Mesothelial cell of epicardium (in vitro differentiated cells): ENCODE data around the gene PACSIN3. TPM values are rescaled to one million over a fixed set of nuclear protein-coding genes. Genes with fewer than 3 reads are reported as not detected.

Experiments used
- DNase-seq, 2 experiments: peaks; one replicate each; pipeline ENCODE4 v3.0.0; 2021; ENCODE audit warnings: low spot score in 2 of 2; ENCODE audit not compliant: unreplicated experiment in 2 of 2
- H3K27ac Mint-ChIP-seq: 2 replicates; pipeline ENCODE4 v1.8.0; 2021; ENCODE audit warnings: mixed read lengths
- H3K27me3 Mint-ChIP-seq: 2 replicates; pipeline ENCODE4 v1.8.0; 2021; ENCODE audit warnings: low read depth, mixed read lengths
- H3K36me3 Mint-ChIP-seq: 2 replicates; pipeline ENCODE4 v1.8.0; 2021; ENCODE audit warnings: mixed read lengths
- H3K4me1 Mint-ChIP-seq: 2 replicates; pipeline ENCODE4 v1.8.0; 2021; ENCODE audit warnings: mixed read lengths
- H3K4me3 Mint-ChIP-seq: 2 replicates; pipeline ENCODE4 v1.8.0; 2021; ENCODE audit warnings: mild to moderate bottlenecking, moderate library complexity, mixed read lengths
- H3K9me3 Mint-ChIP-seq: 2 replicates; pipeline ENCODE4 v1.8.0; 2021; ENCODE audit warnings: mixed read lengths
- CTCF ChIP-seq: fragments of 200-600 bp; sonication (generic); IDR thresholded peaks from one replicate; pipeline ENCODE4 v1.5.0; 2021; ENCODE audit warnings: antibody characterized with exemption; ENCODE audit not compliant: unreplicated experiment
- total RNA-seq: library from RNA; stranded (reverse); gene quantifications from 3 replicates; pipeline ENCODE4 v1.2.1, GENCODE V29; 2021

The PACSIN3 gene
- total RNA-seq, 1 donor from 2014 or later = 64.1 TPM

GRCh38 chr11:47161890-47162289 is 24.3 kb downstream of the PACSIN3 start:
- no peak for DNase-seq
- Mint-ChIP-seq H3K9me3 (no peaks in the 10 kb centered on the region), H3K27ac (no peak overlapping the region), H3K4me1 (no peaks in the 10 kb centered on the region), H3K36me3 (no peaks in the 10 kb centered on the region), H3K27me3 (no peaks in the 10 kb centered on the region), H3K4me3 (no peak overlapping the region)
- TF ChIP-seq CTCF = no peak

- H3K4me3 Mint-ChIP-seq = no peak overlapping the region
- DNase-seq = peak in 1 of 2 experiments; percentile 70
- H3K27ac Mint-ChIP-seq = no peak overlapping the region
- peaks cover 5% of the 10 kb centered on the region for H3K4me1 Mint-ChIP-seq
- TF ChIP-seq CTCF = peak; percentile 52
- H3K27me3 Mint-ChIP-seq = no peaks in the 10 kb centered on the region
- no peaks in the 10 kb centered on the region for H3K9me3 Mint-ChIP-seq
- no peaks in the 10 kb centered on the region for H3K36me3 Mint-ChIP-seq
Observed at GRCh38 chr11:47161134-47161854, 24.9 kb downstream of the PACSIN3 start.

- no peaks in the 10 kb centered on the region for H3K27me3 Mint-ChIP-seq
- no peak overlapping the region for H3K27ac Mint-ChIP-seq
- no peaks in the 10 kb centered on the region for H3K9me3 Mint-ChIP-seq
- peaks cover 5% of the 10 kb centered on the region for H3K4me1 Mint-ChIP-seq
- H3K36me3 Mint-ChIP-seq = no peaks in the 10 kb centered on the region
- no peak for TF ChIP-seq CTCF
- DNase-seq = no peak
- no peak overlapping the region for H3K4me3 Mint-ChIP-seq
Observed at GRCh38 chr11:47160753-47161133, 25.5 kb downstream of the PACSIN3 start.

- DNase-seq = no peak
- no peak overlapping the region for H3K27ac Mint-ChIP-seq
- no peak for TF ChIP-seq CTCF
- no peaks in the 10 kb centered on the region for H3K36me3 Mint-ChIP-seq
- H3K27me3 Mint-ChIP-seq = no peaks in the 10 kb centered on the region
- H3K4me1 Mint-ChIP-seq = peaks cover 6% of the 10 kb centered on the region
- H3K9me3 Mint-ChIP-seq = no peaks in the 10 kb centered on the region
- H3K4me3 Mint-ChIP-seq = no peak overlapping the region
Observed at GRCh38 chr11:47158242-47158641, 28.0 kb downstream of the PACSIN3 start.

- no peak for DNase-seq
- no peak for TF ChIP-seq CTCF
- Mint-ChIP-seq H3K27ac (no peak overlapping the region), H3K36me3 (no peaks in the 10 kb centered on the region), H3K9me3 (no peaks in the 10 kb centered on the region), H3K4me1 (peaks cover 10% of the 10 kb centered on the region), H3K27me3 (no peaks in the 10 kb centered on the region), H3K4me3 (no peak overlapping the region)
Observed at GRCh38 chr11:47157805-47158204, 28.4 kb downstream of the PACSIN3 start.
